Measurements from ENCODE around the gene NBPF6. TPM values are rescaled to one million over a fixed set of nuclear protein-coding genes. Genes with fewer than 3 reads are reported as not detected.
A peak's percentile ranks its signal among the peaks of the same experiment; 100 is the strongest.

Gene NBPF6
- total RNA-seq, 1 donor from 2014 or later = not detected

DNA sequence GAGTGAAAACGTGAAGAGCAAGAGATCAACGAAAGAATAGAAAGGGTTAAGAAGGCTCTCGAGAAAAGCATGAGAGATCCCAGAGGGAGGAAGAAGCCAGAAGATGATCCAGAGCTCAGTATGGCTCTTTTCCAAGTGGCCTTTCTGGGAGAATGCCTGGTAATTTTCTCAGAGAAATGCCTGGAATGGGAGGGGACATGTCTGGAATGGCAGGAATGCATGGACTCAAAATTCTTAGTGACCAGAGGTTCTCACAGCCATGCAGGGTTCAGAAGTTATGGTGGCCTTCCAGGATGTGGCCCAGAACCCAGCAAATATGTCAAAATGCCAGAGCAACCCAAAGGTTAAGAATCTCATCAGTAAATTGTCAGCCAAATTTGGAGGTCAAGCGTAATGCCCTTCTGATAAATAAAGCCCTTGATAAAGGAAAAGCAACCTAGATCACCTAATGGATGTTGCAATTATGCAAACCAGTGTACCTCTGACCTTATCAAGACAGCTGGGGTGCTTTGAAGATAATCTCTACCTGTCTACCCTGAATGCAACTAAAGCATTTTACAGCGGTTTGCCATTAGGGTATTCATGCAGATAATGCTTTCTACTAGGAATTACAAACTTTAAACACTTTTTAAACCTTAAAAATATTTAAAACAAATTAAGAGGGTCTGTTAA, 53.1 kb downstream of the NBPF6 start:
- peak overlapping the region; percentile 75 for H3K27ac Mint-ChIP-seq (ENCODE audit: unreplicated experiment)
- TF ChIP-seq EZH2 (IDR thresholded peaks at IDR 0.05; ENCODE audit: insufficient read depth, low read length) = no peak
- TF ChIP-seq CTCF (IDR thresholded peaks at IDR 0.05; ENCODE audit: insufficient read depth, low read depth, low read length) = no peak
- Histone ChIP-seq H3K4me1 (ENCODE audit: insufficient read depth, low read length) (peaks cover 11% of the 10 kb centered on the region), H3K79me2 (ENCODE audit: insufficient read depth, low read length) (no peaks in the 10 kb centered on the region), H3K27ac (ENCODE audit: low read depth, low read length) (no peak overlapping the region), H3K4me2 (ENCODE audit: low read length) (peak overlapping the region; percentile 47), H4K20me1 (ENCODE audit: insufficient read depth, low read length) (no peaks in the 10 kb centered on the region), H3K27me3 (ENCODE audit: insufficient read depth, low read length) (no peaks in the 10 kb centered on the region), H3K4me3 (ENCODE audit: insufficient read depth, low read depth, low read length) (no peak overlapping the region), H3K9me3 (ENCODE audit: insufficient read depth, low read depth, low read length) (no peaks in the 10 kb centered on the region), H3K9ac (ENCODE audit: low read length) (no peak overlapping the region), H3K36me3 (ENCODE audit: insufficient read depth, low read length) (no peaks in the 10 kb centered on the region), H2AFZ (ENCODE audit: low read depth, low read length) (no peak overlapping the region)
- no peak overlapping the region for H3K4me3 Mint-ChIP-seq (ENCODE audit: unreplicated experiment)
- H3K4me1 Mint-ChIP-seq (ENCODE audit: low read depth, unreplicated experiment) = peaks cover 17% of the 10 kb centered on the region
- H3K9me3 Mint-ChIP-seq (ENCODE audit: unreplicated experiment) = no peaks in the 10 kb centered on the region
- no peaks in the 10 kb centered on the region for H3K27me3 Mint-ChIP-seq (ENCODE audit: low read depth, unreplicated experiment)
- peak; percentile 86 for DNase-seq (ENCODE audit: low read depth)
- H3K36me3 Mint-ChIP-seq (ENCODE audit: low read depth, unreplicated experiment) = no peaks in the 10 kb centered on the region
- FAIRE-seq = peak; percentile 98

GRCh38 chr1:108504447-108504846, 54.3 kb downstream of the NBPF6 start:
- Histone ChIP-seq H3K27ac (ENCODE audit: low read depth, low read length) (no peak overlapping the region), H3K4me3 (ENCODE audit: insufficient read depth, low read depth, low read length) (no peak overlapping the region), H3K4me1 (ENCODE audit: insufficient read depth, low read length) (peaks cover 11% of the 10 kb centered on the region), H3K36me3 (ENCODE audit: insufficient read depth, low read length) (no peaks in the 10 kb centered on the region), H3K27me3 (ENCODE audit: insufficient read depth, low read length) (no peaks in the 10 kb centered on the region), H3K9me3 (ENCODE audit: insufficient read depth, low read depth, low read length) (no peaks in the 10 kb centered on the region), H4K20me1 (ENCODE audit: insufficient read depth, low read length) (no peaks in the 10 kb centered on the region), H3K9ac (ENCODE audit: low read length) (no peak overlapping the region), H3K4me2 (ENCODE audit: low read length) (no peak overlapping the region), H3K79me2 (ENCODE audit: insufficient read depth, low read length) (no peaks in the 10 kb centered on the region), H2AFZ (ENCODE audit: low read depth, low read length) (no peak overlapping the region)
- H3K27ac Mint-ChIP-seq (ENCODE audit: unreplicated experiment) = no peak overlapping the region
- no peak overlapping the region for H3K4me3 Mint-ChIP-seq (ENCODE audit: unreplicated experiment)
- peaks cover 17% of the 10 kb centered on the region for H3K4me1 Mint-ChIP-seq (ENCODE audit: low read depth, unreplicated experiment)
- DNase-seq (ENCODE audit: low read depth) (no peak), FAIRE-seq (no peak)
- no peaks in the 10 kb centered on the region for H3K36me3 Mint-ChIP-seq (ENCODE audit: low read depth, unreplicated experiment)
- no peak for TF ChIP-seq CTCF (IDR thresholded peaks at IDR 0.05; ENCODE audit: insufficient read depth, low read depth, low read length)
- TF ChIP-seq EZH2 (IDR thresholded peaks at IDR 0.05; ENCODE audit: insufficient read depth, low read length) = no peak
- H3K9me3 Mint-ChIP-seq (ENCODE audit: unreplicated experiment) = no peaks in the 10 kb centered on the region
- H3K27me3 Mint-ChIP-seq (ENCODE audit: low read depth, unreplicated experiment) = peaks cover 3% of the 10 kb centered on the region

GRCh38 chr1:108505763-108506070, 55.6 kb downstream of the NBPF6 start:
- no peak overlapping the region for H3K4me3 Mint-ChIP-seq (ENCODE audit: unreplicated experiment)
- H3K27me3 Mint-ChIP-seq (ENCODE audit: low read depth, unreplicated experiment) = peaks cover 3% of the 10 kb centered on the region
- H3K4me1 ChIP-seq (ENCODE audit: insufficient read depth, low read length) = peaks cover 11% of the 10 kb centered on the region
- peaks cover 17% of the 10 kb centered on the region for H3K4me1 Mint-ChIP-seq (ENCODE audit: low read depth, unreplicated experiment)
- no peak overlapping the region for H3K9ac ChIP-seq (ENCODE audit: low read length)
- H2AFZ ChIP-seq (ENCODE audit: low read depth, low read length) = no peak overlapping the region
- no peak for FAIRE-seq
- H3K4me2 ChIP-seq (ENCODE audit: low read length) = no peak overlapping the region
- DNase-seq (ENCODE audit: low read depth) = no peak
- H4K20me1 ChIP-seq (ENCODE audit: insufficient read depth, low read length) = no peaks in the 10 kb centered on the region
- no peak overlapping the region for H3K27ac Mint-ChIP-seq (ENCODE audit: unreplicated experiment)
- no peak for TF ChIP-seq EZH2 (IDR thresholded peaks at IDR 0.05; ENCODE audit: insufficient read depth, low read length)
- TF ChIP-seq CTCF (IDR thresholded peaks at IDR 0.05; ENCODE audit: insufficient read depth, low read depth, low read length) = no peak
- no peaks in the 10 kb centered on the region for H3K36me3 Mint-ChIP-seq (ENCODE audit: low read depth, unreplicated experiment)
- H3K4me3 ChIP-seq (ENCODE audit: insufficient read depth, low read depth, low read length) = no peak overlapping the region
- no peaks in the 10 kb centered on the region for H3K79me2 ChIP-seq (ENCODE audit: insufficient read depth, low read length)
- no peaks in the 10 kb centered on the region for H3K9me3 Mint-ChIP-seq (ENCODE audit: unreplicated experiment)
- no peaks in the 10 kb centered on the region for H3K27me3 ChIP-seq (ENCODE audit: insufficient read depth, low read length)
- no peaks in the 10 kb centered on the region for H3K9me3 ChIP-seq (ENCODE audit: insufficient read depth, low read depth, low read length)
- no peaks in the 10 kb centered on the region for H3K36me3 ChIP-seq (ENCODE audit: insufficient read depth, low read length)
- H3K27ac ChIP-seq (ENCODE audit: low read depth, low read length) = no peak overlapping the region

Data from astrocyte (in vitro differentiated cells and primary cell).